ENCODE measurements around the gene KIF3A. TPM values are rescaled to one million over a fixed set of nuclear protein-coding genes. Genes with fewer than 3 reads are reported as not detected.

KIF3A gene
- 11.5 TPM for polyA plus RNA-seq (2013, experiment 1 of 2; ENCODE audit: insufficient read length)
- 8.8 TPM for polyA plus RNA-seq (2013, experiment 2 of 2; ENCODE audit: insufficient read length)

GRCh38 chr5:132736853-132737833 lies at the start of gene KIF3A:
Gene KIF3A (minus strand): TSS chr5:132737546. CDS start chr5:132737419, 127 bp downstream.
- DNase-seq, result peak; percentile 95

DNA sequence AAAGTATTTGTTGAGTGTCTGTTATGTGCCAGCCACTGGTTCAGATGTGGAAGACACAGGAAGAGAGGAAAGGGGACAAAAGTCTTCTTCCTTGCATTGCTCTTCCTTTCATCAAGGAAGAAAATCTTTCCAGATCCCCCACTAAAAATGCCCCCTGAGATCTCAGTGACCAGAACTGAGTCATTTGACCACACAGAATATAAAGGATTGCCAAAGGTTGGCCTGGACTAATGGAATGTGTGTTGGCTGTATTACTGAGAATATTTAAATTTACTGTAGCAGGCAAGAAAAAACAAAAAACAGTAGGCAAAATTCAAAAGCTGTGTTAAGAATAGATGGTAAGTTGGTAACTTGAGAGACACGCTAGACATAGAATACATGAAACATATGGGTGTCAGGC lies 49.7 kb upstream of the KIF3A start:
- peak; percentile 66 for DNase-seq

GRCh38 chr5:132785864-132786263 lies 48.5 kb upstream of the KIF3A start:
- DNase-seq, result no peak

DNA sequence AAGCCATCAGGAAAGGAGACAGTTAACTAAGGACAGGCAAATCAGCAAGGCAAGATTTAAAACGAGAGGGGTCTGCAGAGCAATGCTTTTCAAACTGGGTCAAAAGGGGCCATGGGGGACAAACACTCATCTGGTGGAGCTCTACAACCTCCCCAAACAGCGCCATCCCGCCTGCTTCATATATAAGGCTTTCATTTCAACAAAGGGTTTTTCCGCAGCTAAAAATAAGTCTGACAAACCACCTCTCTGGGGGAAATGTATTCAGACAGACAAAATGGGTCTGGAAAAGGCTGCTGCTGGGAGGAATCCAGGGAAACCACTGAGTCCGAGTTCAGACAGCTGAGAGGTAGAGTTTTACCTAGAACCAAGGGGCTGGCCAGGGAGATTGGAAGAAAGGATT lies 48.0 kb upstream of the KIF3A start:
- no peak for DNase-seq

DNA sequence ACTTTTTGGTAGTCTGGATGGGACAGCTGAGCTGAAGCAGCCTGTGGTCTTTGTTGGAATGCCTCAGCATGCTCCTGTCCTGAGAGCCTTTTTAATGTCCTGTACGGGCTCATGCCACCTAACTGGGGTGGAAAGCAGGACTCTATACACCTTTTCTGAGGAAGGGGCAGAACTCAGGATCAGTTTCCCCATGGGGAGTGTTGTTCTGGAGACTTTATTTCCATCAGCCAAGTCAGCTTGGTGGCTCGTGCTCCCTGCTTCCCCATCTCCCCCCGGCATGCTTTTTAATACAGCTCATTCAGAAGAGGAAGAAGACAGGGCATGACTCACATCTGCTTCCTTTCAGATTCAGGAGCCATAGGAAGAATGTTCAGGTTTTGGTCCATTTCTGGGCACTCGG lies 44.8 kb upstream of the KIF3A start:
- peak; percentile 73 for DNase-seq

- DNase-seq, result no peak
Measured at GRCh38 chr5:132781029-132781428, 43.7 kb upstream of the KIF3A start.

- DNase-seq, result no peak
Measured at GRCh38 chr5:132780577-132780976, 43.2 kb upstream of the KIF3A start.

DNA sequence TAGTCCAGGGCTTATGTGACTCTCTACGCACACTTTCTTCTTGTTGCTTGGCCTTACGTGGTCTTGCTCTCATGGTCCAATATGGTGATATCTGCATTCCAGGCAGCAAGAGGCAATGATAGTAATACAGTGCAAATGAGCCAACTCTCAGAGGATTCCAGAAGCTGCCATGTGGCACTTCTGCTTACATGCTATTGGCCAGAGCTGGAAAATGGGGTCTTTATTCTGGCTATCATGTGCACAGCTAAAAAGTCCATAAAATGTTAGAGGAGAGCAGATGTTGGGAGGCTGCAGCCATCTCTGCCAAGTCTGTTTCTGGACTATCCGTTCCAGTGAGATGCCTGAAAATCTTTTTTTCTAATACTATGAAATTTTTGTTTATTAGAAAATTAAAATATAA lies 42.6 kb upstream of the KIF3A start:
- no peak for DNase-seq

- no peak for DNase-seq
Measured at GRCh38 chr5:132778856-132779255, 41.5 kb upstream of the KIF3A start.

DNA sequence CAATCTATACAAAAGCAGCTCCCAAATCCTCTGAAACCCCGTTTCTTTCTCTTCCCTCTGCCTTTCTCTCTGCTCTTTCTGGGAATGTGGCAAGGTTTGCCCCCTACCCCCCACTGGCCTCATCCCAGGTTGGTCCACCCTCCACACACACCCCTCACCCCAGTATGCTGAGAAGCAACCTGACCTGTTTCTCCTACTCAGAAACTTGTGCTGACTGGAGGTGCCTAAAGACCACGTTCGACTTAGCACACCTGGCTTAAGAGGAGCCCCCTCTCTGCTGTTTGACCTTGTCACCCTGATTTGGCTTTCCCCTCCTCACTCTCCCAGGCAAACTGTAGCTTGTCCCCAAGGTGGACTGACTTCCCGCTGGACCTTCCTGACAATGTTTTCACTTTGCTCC lies 40.8 kb upstream of the KIF3A start:
- no peak for DNase-seq

DNA sequence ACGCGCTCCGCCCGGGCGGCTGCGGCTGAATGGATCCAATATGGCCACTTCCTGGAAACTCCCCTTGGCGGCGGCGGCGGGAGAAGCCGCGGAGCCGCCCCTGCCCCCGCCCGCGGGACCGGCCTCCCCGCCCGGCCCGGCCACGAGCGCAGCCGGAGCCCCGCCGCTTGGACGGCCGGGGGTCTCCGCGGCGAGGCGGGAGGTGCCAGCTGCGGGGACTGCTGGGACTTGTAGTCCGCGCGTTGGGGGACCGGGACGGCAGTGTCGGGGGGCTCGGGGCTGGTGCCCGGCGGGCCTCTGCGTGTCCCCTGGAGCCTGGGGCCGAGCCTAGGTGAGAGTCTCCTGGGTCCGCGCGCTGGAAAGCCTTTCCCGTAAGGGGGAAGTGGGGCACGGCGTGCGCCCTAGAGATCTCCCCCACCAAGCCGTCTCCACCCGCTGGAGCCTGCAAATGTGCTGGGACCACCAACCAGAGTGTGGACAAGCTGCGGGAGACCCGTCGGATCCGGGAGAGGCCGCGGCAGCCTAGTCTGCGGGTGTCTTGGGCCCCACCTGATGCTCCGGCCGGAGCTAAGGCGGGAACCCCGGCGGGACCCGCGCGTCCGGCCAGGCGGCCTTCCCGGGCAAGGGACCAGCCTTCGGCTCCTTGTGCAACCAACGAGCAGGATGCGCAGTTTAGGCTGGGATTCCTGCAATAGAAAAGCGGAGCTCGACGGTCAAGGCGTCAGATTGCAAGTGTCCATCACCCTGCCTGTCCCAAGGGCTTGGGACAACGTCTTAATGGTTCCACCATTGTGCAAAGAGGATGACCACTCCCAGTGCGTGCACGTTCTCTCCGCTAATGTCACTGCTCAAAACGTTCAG lies 40.1 kb upstream of the KIF3A start, which contains the start of gene SEPTIN8:
Gene SEPTIN8 (minus strand): TSS at position 31 of the 861 bp plus-strand sequence. CDS start 102 bp downstream, outside the sequence.
- peak; percentile 52 for DNase-seq

DNA sequence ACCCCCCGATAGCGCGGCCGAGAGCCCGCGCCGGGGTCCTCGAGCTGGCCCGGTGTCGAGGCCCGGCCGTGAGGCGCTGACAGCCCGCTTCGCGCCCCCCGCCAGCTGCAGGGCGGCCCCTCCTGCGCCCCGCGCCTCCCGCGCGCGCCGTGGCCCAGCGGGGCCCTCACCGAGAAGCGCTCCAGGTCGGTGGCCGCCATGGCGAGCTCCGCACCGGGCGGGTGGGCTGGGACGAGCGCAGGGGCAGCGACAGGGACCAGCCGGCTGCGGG lies 39.5 kb upstream of the KIF3A start:
- no peak for DNase-seq

DNA sequence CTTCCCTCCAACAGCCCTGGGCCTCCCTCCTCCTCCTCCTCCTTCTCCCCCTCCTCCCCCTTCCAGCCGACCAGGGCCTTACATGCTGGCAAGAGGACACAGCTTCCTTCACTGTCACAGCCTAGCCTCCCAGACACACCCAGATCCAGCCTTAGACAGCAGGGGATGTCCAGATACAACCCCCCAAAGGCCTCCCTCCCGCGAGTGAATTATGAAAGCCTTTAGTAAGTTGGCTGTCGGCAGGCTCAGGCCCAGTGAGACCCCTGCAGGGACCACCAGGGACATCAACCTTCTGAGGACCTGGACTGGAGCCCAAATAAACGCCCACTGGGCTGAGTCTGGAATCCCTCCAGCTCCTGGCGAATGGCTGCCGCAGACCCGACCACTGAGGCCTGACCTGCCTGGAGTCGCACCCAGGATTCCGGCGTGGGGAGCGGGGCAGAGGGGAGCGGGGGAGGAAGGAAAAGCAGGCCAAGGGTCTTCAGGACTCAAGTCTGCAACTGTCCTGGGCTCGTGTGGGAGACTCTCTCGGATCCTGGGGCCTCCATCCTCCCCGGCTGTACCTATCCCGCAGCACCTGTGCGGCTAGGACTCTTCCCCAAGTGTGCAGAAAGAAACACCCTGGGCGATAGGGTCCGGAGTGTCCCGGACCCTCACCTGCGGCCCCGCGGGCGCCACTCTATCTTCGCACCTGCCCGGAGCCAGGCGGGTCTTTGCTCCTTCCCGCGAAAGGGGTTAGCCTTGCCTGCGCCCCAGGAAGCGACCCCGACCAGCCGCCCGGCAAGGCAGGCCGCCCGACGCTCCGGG lies 39.0 kb upstream of the KIF3A start:
- DNase-seq, result peak; percentile 44

DNA sequence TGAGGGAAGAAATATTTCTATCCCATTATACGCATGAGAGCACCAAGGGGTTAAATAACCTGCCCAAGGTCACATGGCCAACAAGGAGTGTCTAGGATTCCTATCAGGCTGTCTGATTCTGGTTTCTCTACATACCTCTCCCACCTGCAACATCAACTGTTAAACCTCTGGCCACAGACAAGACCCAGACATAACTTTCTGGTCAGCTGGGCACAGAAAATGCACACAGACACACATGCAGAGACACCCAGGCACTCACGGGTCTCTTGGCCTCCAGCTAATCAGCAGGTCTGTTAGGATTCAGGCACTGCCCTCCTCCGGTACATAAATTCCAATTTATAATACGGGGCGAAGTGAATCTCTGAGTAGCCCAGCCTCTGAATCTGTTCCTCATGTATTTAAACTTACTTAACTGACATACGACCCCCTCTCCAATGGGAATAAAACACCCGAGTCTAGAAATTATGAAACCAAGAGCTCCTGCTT lies 38.2 kb upstream of the KIF3A start:
- DNase-seq, result no peak

GRCh38 chr5:132774896-132775295 lies 37.5 kb upstream of the KIF3A start:
- DNase-seq, result no peak

DNA sequence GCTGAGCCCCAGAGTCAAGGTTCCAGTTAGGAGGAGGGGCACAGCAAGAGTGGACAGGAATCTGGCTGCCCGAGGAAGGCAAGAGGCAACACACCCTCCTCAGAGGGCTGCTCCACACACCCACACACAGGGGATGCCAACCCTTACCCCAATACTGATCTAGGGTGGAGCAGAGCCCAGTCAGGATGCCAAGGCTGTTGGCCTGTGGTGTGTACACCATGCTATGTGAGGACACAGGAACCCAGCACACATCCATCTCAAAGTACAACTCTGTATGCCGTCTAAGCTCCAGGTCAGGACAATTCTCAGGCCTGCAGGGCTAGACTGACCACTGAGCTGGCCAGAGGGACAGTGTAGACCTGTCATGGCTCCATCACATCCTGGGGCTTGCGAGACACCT lies 37.1 kb upstream of the KIF3A start:
- DNase-seq, result no peak

DNA sequence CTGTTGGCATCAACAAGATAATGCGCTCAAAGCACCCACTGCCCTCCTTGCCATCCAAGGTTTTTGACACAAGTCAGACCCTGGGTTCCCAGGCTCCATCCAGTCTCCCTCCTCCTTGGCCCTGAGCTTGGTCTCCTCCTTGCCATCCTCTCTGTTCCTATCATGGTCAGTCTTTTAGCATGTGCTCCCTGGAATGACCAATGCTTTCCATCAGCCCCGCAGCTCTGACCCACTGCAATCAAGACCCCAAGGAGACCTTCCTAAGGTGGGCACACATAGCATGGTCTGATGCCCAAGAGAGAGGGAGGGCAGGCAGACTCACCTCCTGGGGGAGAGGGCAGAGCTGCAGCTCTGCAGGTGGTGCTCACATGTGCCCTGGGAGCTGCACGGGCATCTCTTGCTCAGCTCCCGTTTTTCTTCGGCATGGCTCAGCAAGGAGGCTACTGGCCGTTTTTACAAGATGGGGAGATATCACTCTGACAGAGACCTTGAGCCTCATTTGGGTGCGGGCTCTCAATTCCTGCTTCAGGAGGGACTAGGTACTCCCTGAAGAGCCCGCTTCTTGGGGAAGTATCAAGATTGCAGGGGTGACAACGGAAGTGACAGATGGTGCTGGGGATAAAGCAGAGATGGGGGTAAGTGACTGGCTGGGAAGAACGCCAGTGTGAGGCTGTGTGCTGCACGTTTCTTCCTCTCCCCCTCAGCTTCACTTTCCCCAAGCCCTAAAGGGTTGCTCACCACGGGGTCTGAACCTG lies 36.4 kb upstream of the KIF3A start:
- no peak for DNase-seq

GRCh38 chr5:132773114-132773513 lies 35.8 kb upstream of the KIF3A start:
- DNase-seq, result no peak

DNA sequence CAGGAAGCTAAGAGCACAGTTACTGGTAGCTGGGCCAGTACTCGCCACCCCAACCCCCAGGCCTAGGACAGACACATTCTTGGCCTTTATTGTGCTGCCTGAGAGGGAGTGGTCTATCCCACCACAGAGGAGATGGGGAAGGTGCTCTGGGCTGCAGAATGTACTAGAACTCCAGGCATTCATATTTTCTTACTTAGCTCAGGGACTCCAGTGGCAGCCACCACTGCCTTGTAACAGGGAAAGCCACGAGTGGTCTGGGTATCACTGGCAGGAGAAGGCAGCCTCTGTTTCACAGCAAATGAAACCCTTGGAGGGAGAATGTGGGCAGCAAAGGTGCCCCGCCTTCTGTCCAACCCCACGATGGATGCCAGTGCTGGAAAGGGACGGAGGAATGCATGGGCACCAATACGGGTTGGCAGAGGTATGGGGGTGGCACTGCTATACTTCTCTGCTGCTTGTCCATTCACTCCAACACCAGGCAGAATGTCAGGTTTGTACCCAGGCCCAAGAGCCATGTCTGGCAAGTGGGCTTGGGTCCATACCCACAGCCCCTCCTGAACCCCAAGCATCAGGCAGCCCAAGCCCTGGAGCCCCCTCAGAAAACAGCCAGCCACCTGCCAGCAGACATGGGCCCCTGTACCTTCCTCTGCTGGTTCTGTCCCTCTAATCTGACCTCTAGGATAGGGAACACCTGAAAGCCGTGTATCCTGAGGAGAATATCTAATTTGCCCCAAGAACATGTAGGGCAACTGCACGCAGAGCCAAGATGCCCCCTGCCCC lies 35.1 kb upstream of the KIF3A start:
- DNase-seq, result no peak

GRCh38 chr5:132771503-132771998 lies 34.2 kb upstream of the KIF3A start:
- peak; percentile 52 for DNase-seq

Measured in fibroblast of skin of abdomen (primary cell).